OCI-LY1 (cell line): Measurements from ENCODE around the gene TJP3.

Experiments used
- CTCF ChIP-seq: fragments of 200-600 bp; sonication (generic), shearing (Covaris generic); IDR thresholded peaks from 2 replicates; pipeline ENCODE4 v1.5.1; 2017; ENCODE audit warnings: mild to moderate bottlenecking, antibody characterized with exemption, low read length, moderate library complexity, mixed read lengths
- EZH2 ChIP-seq: fragments of 200-600 bp; sonication (generic), shearing (Covaris generic); IDR thresholded peaks from 2 replicates; pipeline ENCODE4 v1.8.0; 2017; ENCODE audit warnings: borderline replicate concordance, mixed run types, mild to moderate bottlenecking, antibody characterized with exemption, low read length, moderate library complexity, mixed read lengths

DNA sequence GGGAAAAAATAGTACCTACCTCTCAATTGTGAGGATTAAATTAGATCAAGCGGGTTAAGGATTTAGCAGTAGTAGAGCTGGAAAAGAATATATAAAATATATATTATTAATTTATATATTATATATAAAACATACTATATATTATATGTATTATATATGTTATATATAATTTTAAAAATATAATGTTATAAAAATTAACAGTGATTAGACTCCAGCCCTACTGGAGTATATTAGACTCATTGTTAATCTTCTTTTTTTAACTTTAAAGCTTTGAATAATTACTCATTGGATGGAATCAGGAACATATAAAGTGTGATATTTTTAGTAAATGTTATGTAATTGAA lies 53.9 kb downstream of the TJP3 start:
- TF ChIP-seq CTCF: no peak
- no peak for TF ChIP-seq EZH2
